ENCODE results near the gene CCDC122.

DNA sequence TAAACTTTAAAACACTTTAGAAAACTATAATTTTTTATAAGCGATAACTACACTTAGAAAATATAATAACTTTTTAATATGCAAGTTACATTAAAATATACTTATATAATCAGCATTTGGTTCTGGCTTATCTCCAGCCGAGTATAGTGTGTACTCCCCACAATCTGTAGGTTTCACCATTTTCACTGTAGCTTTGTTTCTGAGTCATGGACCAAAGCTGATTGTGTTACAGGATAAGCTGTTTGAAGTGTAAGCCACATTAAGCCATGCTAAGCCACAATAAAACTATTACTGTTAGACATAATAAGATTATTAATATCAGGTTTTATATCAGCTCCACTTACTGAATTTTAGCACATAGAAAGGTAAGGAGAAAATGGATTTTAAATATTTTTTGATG is 43.8 kb downstream of the CCDC122 start:
- TF ChIP-seq, protein P1, sequence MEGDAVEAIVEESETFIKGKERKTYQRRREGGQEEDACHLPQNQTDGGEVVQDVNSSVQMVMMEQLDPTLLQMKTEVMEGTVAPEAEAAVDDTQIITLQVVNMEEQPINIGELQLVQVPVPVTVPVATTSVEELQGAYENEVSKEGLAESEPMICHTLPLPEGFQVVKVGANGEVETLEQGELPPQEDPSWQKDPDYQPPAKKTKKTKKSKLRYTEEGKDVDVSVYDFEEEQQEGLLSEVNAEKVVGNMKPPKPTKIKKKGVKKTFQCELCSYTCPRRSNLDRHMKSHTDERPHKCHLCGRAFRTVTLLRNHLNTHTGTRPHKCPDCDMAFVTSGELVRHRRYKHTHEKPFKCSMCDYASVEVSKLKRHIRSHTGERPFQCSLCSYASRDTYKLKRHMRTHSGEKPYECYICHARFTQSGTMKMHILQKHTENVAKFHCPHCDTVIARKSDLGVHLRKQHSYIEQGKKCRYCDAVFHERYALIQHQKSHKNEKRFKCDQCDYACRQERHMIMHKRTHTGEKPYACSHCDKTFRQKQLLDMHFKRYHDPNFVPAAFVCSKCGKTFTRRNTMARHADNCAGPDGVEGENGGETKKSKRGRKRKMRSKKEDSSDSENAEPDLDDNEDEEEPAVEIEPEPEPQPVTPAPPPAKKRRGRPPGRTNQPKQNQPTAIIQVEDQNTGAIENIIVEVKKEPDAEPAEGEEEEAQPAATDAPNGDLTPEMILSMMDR (IDR thresholded peaks at IDR 0.05; ENCODE audit: low read depth, low read length) = no peak
- no peak for TF ChIP-seq EZH2phosphoT487 (IDR thresholded peaks at IDR 0.05; ENCODE audit: low read depth)
